Astrocyte of the spinal cord (primary cell): ENCODE data around the gene ABCA1.

Experiments used
- DNase-seq: peaks from one replicate; pipeline ENCODE4 v3.0.0; 2011; ENCODE audit warnings: low read depth, low spot score
- H3K4me3 ChIP-seq: 2 replicates; pipeline ENCODE4 v1.5.1; 2011; ENCODE audit warnings: low read depth, mild to moderate bottlenecking, low read length, moderate library complexity
- CTCF ChIP-seq: IDR thresholded peaks from 2 replicates; pipeline ENCODE4 v1.5.1; 2012; ENCODE audit warnings: low read depth, mild to moderate bottlenecking, low read length, inconsistent platforms
- in situ Hi-C: cut with HindIII; loops from 2 replicates; pipeline ENCODE4 v1.10.0; 2017; ENCODE audit warnings: low sequenced_read_pairs

ABCA1 gene

GRCh38 chr9:104875897-104876296, 52.1 kb downstream of the ABCA1 start:
- TF ChIP-seq CTCF, result no peak
- no peak for DNase-seq
- no peak overlapping the region for H3K4me3 ChIP-seq
- in situ Hi-C loops, result no loop called here

GRCh38 chr9:104875320-104875719, 52.6 kb downstream of the ABCA1 start:
- no peak for DNase-seq
- in situ Hi-C loops, result no loop called here

GRCh38 chr9:104873489-104873850, 54.5 kb downstream of the ABCA1 start:
- in situ Hi-C loops, result no loop called here
- no peak overlapping the region for H3K4me3 ChIP-seq
- TF ChIP-seq CTCF, result no peak
- no peak for DNase-seq

More at GRCh38 chr9:104875320-104875719, 52.6 kb downstream of the ABCA1 start:
- no peak for TF ChIP-seq CTCF
- H3K4me3 ChIP-seq, result no peak overlapping the region

GRCh38 chr9:104872656-104873488, 55.1 kb downstream of the ABCA1 start:
- no peak for TF ChIP-seq CTCF
- in situ Hi-C loops, result no loop called here
- no peak overlapping the region for H3K4me3 ChIP-seq
- DNase-seq, result peak; percentile 95

- in situ Hi-C loops, result no loop called here
- no peak for TF ChIP-seq CTCF
- no peak for DNase-seq
- no peak overlapping the region for H3K4me3 ChIP-seq
Measured at GRCh38 chr9:104871961-104872527, 55.9 kb downstream of the ABCA1 start.

GRCh38 chr9:104869811-104870210, 58.1 kb downstream of the ABCA1 start:
- H3K4me3 ChIP-seq, result no peak overlapping the region
- in situ Hi-C loops, result no loop called here
- peak; percentile 21 for DNase-seq
- no peak for TF ChIP-seq CTCF
